Vagina (tissue), 2 donors: ENCODE results near the gene CFAP161.

Experiments used
- CTCF ChIP-seq, 3 experiments: fragments of 450-650 bp in 2 of 3; fragments of 200-600 bp in 1 of 3; sonication (generic) in 1 of 3; IDR thresholded peaks; one replicate each; pipeline ENCODE4 v1.5.1; 2017 to 2019; ENCODE audit warnings: antibody characterized with exemption in 3 of 3, mild to moderate bottlenecking in 2 of 3, moderate library complexity in 2 of 3
- POLR2A ChIP-seq, 2 donors: fragments of 450-650 bp; IDR thresholded peaks; one replicate each; pipeline ENCODE4 v1.6.1; 2017; ENCODE audit warnings: antibody characterized with exemption in 2 of 2, mild to moderate bottlenecking in 2 of 2, moderate library complexity in 2 of 2

GRCh38 chr15:81106560-81106959, 27.5 kb upstream of the CFAP161 start:
- peak; percentile 59 to 78 (median 70) for TF ChIP-seq CTCF (IDR thresholded peaks at IDR 0.05)
- no peak for TF ChIP-seq POLR2A (IDR thresholded peaks at IDR 0.05)
